Uterus (tissue), 2 donors: Measurements from ENCODE around the gene ITPR1.

Experiments used
- POLR2A ChIP-seq, 2 donors: fragments of 450-650 bp; IDR thresholded peaks; one replicate each; pipeline ENCODE4 v1.6.1; 2016; ENCODE audit warnings: antibody characterized with exemption in 2 of 2, mild to moderate bottlenecking in 1 of 2, moderate library complexity in 1 of 2
- TF ChIP-seq, protein P1 (sequence below), 4 experiments: fragments of 200-600 bp in 2 of 4; fragments of 450-650 bp in 2 of 4; sonication (generic) in 2 of 4; IDR thresholded peaks; one replicate each; pipeline ENCODE4 v1.5.1; 2016 to 2019; ENCODE audit warnings: antibody characterized with exemption in 4 of 4, mild to moderate bottlenecking in 2 of 4, moderate library complexity in 1 of 4

DNA sequence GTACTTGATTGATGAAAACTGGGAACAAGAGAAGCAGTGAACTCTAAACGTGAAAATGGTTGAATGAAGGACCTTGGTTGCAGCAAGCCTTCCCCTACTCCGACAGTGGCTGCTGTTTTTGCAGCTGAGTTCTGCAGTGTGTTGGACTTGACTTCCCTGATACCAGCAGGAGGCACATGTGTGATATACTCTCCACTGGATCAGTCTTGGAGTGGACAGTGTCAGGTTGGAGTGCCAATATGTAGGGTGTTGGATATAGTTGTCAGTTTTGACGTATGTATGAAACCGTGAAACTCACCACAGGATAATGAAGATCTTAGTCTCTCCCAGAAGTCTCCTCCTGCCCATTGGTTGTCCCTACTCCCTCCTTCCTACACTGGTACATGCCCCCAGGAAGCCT, 106.5 kb downstream of the ITPR1 start:
- no peak for TF ChIP-seq POLR2A (IDR thresholded peaks at IDR 0.05)
- TF ChIP-seq, protein P1, sequence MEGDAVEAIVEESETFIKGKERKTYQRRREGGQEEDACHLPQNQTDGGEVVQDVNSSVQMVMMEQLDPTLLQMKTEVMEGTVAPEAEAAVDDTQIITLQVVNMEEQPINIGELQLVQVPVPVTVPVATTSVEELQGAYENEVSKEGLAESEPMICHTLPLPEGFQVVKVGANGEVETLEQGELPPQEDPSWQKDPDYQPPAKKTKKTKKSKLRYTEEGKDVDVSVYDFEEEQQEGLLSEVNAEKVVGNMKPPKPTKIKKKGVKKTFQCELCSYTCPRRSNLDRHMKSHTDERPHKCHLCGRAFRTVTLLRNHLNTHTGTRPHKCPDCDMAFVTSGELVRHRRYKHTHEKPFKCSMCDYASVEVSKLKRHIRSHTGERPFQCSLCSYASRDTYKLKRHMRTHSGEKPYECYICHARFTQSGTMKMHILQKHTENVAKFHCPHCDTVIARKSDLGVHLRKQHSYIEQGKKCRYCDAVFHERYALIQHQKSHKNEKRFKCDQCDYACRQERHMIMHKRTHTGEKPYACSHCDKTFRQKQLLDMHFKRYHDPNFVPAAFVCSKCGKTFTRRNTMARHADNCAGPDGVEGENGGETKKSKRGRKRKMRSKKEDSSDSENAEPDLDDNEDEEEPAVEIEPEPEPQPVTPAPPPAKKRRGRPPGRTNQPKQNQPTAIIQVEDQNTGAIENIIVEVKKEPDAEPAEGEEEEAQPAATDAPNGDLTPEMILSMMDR (IDR thresholded peaks at IDR 0.05) = no peak
